GM21529 (cell line): Measurements from ENCODE around the gene ABCA3.
A peak's percentile ranks its signal among the peaks of the same experiment; 100 is the strongest.
"Not testable (repeated sequence)": the region's sequence is repeated elsewhere in the genome, so short reads cannot be mapped to it uniquely, and the experiment has no call there.

Experiments used
- ATAC-seq: cut with Tn5 transposase; IDR thresholded peaks from one replicate; pipeline ENCODE4 v1.9.1; 2021; ENCODE audit not compliant: unreplicated experiment

Gene ABCA3

GRCh38 chr16:2282262-2282661 lies 58.3 kb downstream of the ABCA3 start:
- ATAC-seq, result no peak

GRCh38 chr16:2280981-2281542 lies 59.5 kb downstream of the ABCA3 start:
- no peak for ATAC-seq

- ATAC-seq, result no peak
These were observed 60.1 kb downstream of the ABCA3 start for GRCh38 chr16:2280461-2280860.

GRCh38 chr16:2278956-2279800 lies 61.4 kb downstream of the ABCA3 start:
- ATAC-seq, result no peak

GRCh38 chr16:2278272-2278608 lies 62.3 kb downstream of the ABCA3 start:
- ATAC-seq, result no peak

- ATAC-seq, result no peak
These were observed 62.9 kb downstream of the ABCA3 start for GRCh38 chr16:2277466-2278271.

GRCh38 chr16:2276368-2277195 lies 63.9 kb downstream of the ABCA3 start:
- ATAC-seq, result no peak

- no peak for ATAC-seq
These were observed 64.8 kb downstream of the ABCA3 start for GRCh38 chr16:2275476-2276367.

- no peak for ATAC-seq
These were observed 66.6 kb downstream of the ABCA3 start for GRCh38 chr16:2273931-2274330.

- no peak for ATAC-seq
These were observed 67.0 kb downstream of the ABCA3 start for GRCh38 chr16:2273484-2273883.

GRCh38 chr16:2271848-2272461 lies 68.6 kb downstream of the ABCA3 start:
- no peak for ATAC-seq

- ATAC-seq, result no peak
These were observed 69.7 kb downstream of the ABCA3 start for GRCh38 chr16:2270588-2271470.

GRCh38 chr16:2270070-2270462 lies 70.5 kb downstream of the ABCA3 start:
- ATAC-seq, result no peak

GRCh38 chr16:2267913-2268666 lies 72.4 kb downstream of the ABCA3 start, which contains the start of gene RNPS1:
TSS of gene RNPS1 (minus strand) at chr16:2268126. CDS start at chr16:2264643, 3,483 bp downstream.
- ATAC-seq, result peak; percentile 79

- ATAC-seq, result peak; percentile 51
These were observed 73.0 kb downstream of the ABCA3 start for GRCh38 chr16:2267505-2267912.

- not testable (repeated sequence) for ATAC-seq
These were observed 73.6 kb downstream of the ABCA3 start for GRCh38 chr16:2266887-2267286.

GRCh38 chr16:2263026-2263425 lies 77.5 kb downstream of the ABCA3 start:
- ATAC-seq, result not testable (repeated sequence)

- no peak for ATAC-seq
These were observed 80.3 kb downstream of the ABCA3 start for GRCh38 chr16:2260250-2260649.
